HG02840 (cell line): ENCODE results near the gene MSMB.

Experiments
- ATAC-seq: cut with Tn5 transposase; IDR thresholded peaks from one replicate; pipeline ENCODE4 v1.9.1; 2021; ENCODE audit warnings: mild to moderate bottlenecking, moderate library complexity, moderate number of reproducible peaks; ENCODE audit not compliant: unreplicated experiment, low FRiP score

MSMB gene

GRCh38 chr10:46035923-46036849, 9.9 kb downstream of the MSMB start:
- no peak for ATAC-seq

- no peak for ATAC-seq
These were observed 12.5 kb downstream of the MSMB start for GRCh38 chr10:46033602-46034011.

GRCh38 chr10:46031648-46032532, 14.2 kb downstream of the MSMB start:
- ATAC-seq = no peak

- ATAC-seq = peak; percentile 96
These were observed 15.8 kb downstream of the MSMB start, which contains the start of gene NCOA4 for GRCh38 chr10:46030091-46030937. TSS of gene NCOA4 (minus strand) at chr10:46030623. CDS start at chr10:46016680, 13,943 bp downstream.

- ATAC-seq = no peak
These were observed 16.5 kb downstream of the MSMB start for GRCh38 chr10:46029461-46030030.

GRCh38 chr10:46028584-46029460, 17.2 kb downstream of the MSMB start:
- ATAC-seq = no peak

GRCh38 chr10:46026106-46026505, 20.0 kb downstream of the MSMB start:
- ATAC-seq = no peak

- ATAC-seq = no peak
These were observed 20.7 kb downstream of the MSMB start for GRCh38 chr10:46025406-46025805.

GRCh38 chr10:46024948-46025347, 21.1 kb downstream of the MSMB start:
- no peak for ATAC-seq

GRCh38 chr10:46022978-46023702, 22.9 kb downstream of the MSMB start:
- ATAC-seq = peak; percentile 85

GRCh38 chr10:46020344-46020657, 25.8 kb downstream of the MSMB start:
- no peak for ATAC-seq

- no peak for ATAC-seq
These were observed 26.3 kb downstream of the MSMB start for GRCh38 chr10:46019569-46020343.

GRCh38 chr10:46019177-46019528, 26.9 kb downstream of the MSMB start:
- no peak for ATAC-seq

- no peak for ATAC-seq
These were observed 27.5 kb downstream of the MSMB start for GRCh38 chr10:46018453-46019176.

- ATAC-seq = no peak
These were observed 28.3 kb downstream of the MSMB start for GRCh38 chr10:46017733-46018132.

- ATAC-seq = no peak
These were observed 29.3 kb downstream of the MSMB start for GRCh38 chr10:46016811-46017210.

- ATAC-seq = no peak
These were observed 29.9 kb downstream of the MSMB start for GRCh38 chr10:46016190-46016589.
